HG03108 (cell line): ENCODE measurements around the gene CCNY.

ENCODE experiments used
- ATAC-seq: cut with Tn5 transposase; IDR thresholded peaks from one replicate; pipeline ENCODE4 v1.9.1; 2021; ENCODE audit warnings: moderate library complexity; ENCODE audit not compliant: unreplicated experiment

CCNY gene

DNA sequence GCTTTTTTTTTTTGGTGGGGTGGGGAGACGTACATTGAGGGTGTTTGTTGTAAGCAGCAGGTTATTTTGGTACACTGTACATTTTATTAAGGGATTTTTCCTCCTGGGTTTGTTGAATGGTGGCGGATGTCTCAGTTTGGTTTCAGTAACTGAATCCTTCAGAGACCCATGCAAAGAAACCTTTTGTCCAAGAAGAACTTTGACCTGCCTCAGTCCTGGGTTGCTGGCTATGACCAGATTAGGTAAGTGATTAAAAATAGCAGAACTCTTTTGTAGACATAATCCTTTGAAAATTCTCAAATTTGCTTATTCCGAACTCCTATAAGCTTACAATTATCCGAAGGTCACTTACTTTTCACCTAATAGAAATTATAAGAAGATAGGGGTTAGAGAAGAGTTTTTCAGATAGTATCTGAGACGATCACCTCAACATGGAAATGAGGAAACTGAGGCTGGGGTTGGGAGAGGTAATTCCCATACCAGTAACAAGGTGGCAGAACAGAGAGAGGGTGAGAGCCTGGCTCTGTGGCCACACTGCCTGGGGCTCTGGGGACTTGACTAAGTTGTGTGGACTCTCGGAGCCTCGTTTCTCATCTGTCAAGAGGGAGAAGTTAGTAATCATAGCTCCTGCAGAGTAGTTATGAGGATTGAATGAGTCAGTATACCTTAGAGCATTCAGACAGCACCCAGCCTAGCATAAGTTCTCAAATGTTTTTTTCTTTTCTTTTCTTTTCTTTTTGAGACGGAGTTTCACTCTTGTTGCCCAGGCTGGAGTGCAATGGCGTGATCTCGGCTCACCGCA lies 87.4 kb downstream of the CCNY start:
- ATAC-seq: no peak

GRCh38 chr10:35424680-35425285 lies 88.5 kb downstream of the CCNY start:
- ATAC-seq: no peak

- ATAC-seq: no peak
Observed at GRCh38 chr10:35425595-35425994, 89.3 kb downstream of the CCNY start.

- ATAC-seq: no peak
Observed at GRCh38 chr10:35426657-35427056, 90.3 kb downstream of the CCNY start.

GRCh38 chr10:35427543-35427942 lies 91.2 kb downstream of the CCNY start:
- ATAC-seq: no peak

- no peak for ATAC-seq
Observed at GRCh38 chr10:35428521-35428920, 92.2 kb downstream of the CCNY start.

DNA sequence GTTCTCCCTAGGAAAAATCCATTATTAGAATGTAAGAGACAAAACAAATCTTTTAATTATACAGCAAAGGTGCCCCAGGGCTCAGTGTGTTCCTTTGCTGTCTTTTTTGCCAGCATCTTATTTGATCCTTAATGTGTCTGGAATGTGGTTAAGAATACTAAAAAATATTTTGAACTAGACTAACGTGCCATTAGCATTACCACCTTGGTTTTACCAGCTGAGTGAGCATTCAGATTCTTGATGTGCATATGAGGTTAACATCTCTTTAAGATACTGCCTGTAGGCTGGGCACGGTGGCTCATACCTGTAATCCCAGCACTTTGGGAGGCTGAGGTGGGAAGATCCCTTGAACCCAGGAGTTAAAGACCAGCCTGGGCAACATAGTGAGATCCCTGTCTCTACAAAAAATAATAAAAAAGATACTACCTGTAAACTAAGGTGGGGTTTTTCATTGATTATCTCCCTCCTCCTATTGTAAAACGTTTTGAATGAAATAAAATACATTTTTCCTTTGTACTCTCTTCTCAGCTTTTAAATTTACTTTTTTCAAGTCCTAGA lies 96.6 kb downstream of the CCNY start:
- no peak for ATAC-seq

DNA sequence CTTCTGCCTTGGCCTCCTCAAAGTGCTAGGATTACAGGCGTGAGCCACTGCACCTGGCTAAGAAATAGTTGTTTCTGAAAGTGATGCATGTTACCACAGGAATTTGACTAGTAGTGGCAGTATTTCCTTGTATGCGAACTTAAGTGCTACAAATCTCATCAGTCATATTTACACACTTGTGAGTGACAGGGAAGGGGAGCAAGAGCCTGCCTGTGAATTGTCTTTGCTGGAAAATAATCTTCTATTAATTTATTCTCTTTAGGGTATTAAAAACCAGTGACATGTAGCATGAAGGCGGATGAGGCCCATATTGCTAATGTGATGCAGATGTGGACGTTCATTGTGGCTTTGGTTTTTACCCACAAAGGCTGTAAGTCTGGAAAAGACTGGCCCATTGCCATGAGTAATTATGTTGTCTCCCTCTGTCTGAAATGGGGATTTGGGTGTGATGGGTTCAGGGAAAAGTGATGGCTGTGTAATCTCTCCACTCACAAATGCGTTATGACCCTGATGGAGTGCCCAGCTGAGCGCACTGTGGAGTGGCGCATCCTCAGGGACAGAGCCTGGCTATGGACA lies 97.6 kb downstream of the CCNY start:
- ATAC-seq: no peak

- no peak for ATAC-seq
Observed at GRCh38 chr10:35434533-35434932, 98.2 kb downstream of the CCNY start.

DNA sequence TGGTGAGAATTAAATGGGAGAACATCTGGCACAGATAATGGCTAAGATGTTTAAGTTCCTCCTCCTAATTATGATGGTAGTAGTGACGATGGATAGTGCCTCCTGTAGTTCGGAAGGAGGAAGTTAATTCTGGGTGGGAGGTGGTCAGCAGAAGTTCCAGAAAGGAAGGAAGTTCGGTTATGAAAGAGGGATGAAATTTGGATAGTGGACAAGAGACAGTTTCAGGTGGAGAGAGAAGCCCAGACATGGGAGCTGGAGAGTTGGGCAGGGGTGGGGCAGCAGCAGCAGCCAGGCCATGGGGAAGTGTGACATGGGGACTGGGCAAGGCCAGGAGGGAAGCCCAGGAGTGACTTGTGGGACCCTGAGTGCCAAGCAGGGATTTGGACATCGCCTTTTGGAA lies 99.5 kb downstream of the CCNY start:
- no peak for ATAC-seq

DNA sequence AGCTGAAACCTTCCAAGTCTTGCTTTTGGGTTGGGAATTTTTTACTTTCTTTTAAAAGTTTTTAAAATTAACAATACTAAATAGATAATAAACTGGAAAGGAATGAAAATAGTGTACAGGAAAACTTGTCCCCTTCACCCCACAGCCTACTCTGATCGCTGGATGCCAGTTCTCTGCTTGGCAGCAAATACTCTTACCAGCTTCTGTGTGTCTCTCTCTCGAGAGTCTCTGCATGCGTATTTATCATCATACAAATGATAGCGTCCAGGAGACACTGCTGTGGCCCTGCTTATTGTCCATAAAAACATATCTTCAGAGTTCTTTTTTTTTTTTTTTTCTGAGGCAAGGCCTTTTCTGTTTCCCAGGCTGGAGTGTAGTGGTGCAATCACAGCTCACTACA lies 101.5 kb downstream of the CCNY start:
- ATAC-seq: no peak

DNA sequence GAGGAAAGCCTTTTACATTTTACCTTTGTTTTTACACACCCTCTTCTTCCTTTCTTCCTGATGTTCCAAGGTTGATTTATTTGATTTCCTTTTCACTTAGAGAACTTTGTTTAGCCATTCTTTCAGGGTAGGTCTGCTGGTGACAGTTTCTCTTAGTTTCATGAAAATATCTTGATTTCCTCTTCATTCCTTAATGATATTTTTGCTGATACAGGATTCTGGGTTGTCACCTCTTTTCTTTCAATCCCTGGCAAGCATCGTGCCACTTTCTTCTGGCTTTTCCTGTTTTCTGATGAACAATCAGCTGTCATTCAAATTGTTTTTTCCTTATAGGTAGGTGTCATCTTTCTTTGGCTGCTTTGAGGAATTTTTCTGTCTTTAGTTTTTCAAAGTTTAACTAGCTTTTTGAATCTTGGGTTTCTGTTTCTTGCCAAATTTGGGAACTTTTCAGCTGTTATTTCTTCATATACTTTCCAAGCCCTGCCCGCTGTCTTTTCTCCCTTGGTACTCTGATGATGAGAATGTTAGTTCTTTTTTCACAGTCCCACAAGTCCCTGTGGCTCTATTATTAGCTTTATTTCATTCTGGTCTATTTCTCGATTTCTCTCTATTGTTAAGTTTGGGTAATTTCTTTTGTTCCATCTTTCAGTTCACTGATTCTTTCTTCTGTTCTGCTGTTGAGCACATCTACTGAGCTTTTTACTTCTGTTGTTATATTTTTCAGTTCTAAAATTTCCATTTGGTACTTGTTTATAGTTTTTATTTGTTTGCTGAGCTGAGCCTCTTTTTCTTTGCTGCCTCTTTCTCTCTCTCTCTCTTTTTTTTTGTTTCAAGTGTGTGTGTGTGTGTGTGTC lies 102.6 kb downstream of the CCNY start:
- no peak for ATAC-seq

- no peak for ATAC-seq
Observed at GRCh38 chr10:35440016-35440415, 103.7 kb downstream of the CCNY start.

- ATAC-seq: no peak
Observed at GRCh38 chr10:35442028-35442427, 105.7 kb downstream of the CCNY start.

DNA sequence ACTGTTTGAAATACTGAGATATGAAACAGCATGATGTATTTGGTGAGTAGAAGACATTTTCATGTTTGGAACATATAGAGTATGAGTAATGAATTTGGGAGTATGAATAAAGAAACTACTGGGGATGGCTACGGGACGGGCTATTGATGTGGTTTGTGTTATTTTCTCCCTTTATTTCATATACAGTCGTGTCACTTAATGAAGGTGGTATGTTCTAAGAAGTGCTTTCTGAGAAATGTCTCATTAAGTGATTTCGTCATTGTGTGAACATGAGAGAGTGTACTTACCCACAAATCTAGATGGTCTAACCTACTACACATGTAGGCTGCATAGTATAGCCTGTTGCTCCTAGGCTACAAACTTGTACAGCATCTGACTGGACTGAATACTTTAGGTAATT lies 106.3 kb downstream of the CCNY start:
- ATAC-seq: no peak

DNA sequence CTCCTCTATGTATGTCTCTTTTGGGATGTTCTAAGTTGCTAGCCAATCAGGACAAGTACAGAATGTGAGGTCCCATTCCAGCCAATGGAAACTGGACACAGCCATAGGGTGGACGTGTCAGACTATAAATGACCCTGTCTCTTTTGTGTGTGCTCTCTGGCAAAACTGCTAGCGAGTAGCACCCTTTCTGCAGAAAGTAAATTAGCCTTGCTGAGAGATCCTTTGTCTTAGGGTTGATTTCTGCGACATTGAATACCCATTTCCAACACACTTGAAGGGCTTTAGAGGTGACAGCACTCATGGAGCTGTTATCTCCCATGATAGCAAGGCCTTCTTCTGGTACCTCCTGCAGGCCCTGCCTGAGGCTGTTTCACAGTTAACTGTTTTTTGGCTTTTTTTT lies 107.5 kb downstream of the CCNY start:
- ATAC-seq: no peak

DNA sequence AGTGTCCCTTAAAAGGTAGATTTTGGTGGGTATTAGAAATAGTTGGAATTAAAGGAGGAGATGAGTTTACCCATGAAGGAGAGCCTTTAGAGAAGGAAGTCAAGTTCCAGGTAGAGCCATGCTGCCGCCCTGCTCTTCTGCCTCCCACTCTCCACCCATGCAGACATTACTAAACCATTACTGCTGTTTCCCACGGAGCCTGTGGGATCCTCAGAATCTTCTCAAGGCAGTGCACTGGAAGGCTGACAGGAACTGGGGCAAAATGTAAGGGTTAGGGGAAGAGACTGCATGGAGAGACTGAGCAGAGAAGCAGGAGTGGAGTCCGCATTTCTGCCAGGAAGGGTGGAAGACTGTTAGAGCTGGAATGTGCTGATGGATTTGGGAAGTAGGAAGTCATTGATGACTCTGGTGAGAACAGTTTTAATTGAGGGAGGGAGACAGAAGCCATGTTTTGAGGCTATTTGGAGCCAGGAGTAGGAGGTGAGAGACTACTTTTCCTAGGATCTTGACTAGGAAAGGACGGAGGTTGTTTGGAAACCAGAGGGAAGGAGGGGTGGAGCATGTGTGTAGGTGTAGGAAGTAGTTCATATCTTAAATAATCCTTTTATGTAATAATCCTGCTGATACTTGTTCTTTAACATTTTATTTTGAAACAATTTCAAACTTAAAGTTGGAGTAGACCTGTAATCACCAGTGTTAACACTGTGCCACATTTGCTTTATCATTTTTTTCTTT lies 109.0 kb downstream of the CCNY start:
- ATAC-seq: no peak

GRCh38 chr10:35446439-35446838 lies 110.1 kb downstream of the CCNY start:
- ATAC-seq: no peak

DNA sequence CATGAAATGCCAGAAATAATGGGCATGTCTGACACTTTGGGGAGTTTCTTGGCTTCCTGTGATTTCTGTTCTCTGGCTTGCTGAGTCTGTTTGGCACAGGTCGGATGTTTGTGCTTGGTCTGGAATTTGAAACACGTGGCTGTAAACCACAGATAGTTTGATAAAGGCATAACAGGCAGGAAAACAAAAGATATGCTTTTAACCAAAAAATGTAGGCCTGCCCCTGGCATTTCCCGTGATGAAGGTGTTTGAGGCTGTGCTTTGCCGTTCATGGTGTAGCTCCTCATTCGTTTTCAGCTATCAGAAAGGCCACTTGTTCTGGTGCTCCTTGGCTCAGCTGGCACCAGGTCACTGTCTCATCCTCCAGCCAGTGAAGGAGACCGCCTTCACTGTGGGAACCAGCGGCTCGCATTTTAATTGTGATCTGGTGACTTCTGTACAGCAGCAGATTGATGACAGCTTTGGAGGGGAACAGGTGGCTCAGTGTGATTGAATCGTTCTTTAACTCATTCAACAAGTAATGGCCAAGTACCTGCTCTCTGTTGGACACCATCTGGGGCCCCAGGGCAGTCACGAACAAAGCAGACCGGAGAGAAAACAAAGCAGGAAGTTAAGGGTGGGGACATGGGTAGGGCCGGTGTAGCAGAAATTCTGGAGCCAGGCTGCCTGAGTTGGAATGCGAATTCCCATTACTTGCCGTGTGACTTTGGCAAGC lies 111.5 kb downstream of the CCNY start:
- ATAC-seq: no peak
